GM21390 (cell line): Measurements from ENCODE around the gene TBX4.
A peak's percentile ranks its signal among the peaks of the same experiment; 100 is the strongest.

ENCODE experiments used
- ATAC-seq: cut with Tn5 transposase; IDR thresholded peaks from one replicate; pipeline ENCODE4 v1.9.1; 2021; ENCODE audit not compliant: unreplicated experiment

Gene TBX4

DNA sequence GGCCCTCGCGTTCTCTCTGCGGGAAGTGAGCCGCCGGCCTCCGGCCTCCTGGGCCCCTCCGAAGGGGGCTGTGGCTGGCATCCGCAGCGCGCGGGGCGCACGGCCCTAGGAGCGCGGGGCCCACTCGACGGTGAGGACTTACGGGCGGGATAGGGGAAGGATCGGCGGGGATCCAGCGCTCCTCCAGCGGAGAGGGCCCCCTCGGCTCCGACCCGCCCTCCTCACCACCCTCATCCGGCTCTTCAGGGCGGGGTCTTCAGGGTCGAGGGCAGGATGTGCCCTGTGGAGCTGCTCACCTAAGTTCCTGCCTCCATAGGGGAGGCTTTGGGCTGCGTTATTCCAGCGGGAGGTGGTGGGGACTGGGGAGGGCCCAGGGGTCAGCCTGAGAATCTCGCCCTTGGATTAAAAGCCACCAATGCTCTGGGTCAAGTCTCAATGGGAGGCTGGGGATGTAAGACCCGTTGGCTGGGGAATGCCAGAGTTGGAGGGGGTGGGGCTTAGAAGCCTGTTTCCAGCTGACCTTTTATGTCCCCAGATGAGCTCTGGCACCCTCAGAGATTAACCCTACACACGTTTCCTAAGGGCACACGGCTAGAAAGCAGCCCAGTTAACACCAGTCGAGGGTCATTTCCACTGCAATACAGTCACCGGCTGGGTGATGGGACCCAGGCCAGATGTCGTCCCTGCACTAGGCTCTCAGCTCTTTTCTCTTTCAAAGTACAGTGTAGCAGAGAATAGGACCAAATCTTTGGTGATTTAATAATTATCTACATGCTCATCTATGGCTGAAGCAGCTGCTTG is 39.2 kb upstream of the TBX4 start:
- ATAC-seq = no peak

DNA sequence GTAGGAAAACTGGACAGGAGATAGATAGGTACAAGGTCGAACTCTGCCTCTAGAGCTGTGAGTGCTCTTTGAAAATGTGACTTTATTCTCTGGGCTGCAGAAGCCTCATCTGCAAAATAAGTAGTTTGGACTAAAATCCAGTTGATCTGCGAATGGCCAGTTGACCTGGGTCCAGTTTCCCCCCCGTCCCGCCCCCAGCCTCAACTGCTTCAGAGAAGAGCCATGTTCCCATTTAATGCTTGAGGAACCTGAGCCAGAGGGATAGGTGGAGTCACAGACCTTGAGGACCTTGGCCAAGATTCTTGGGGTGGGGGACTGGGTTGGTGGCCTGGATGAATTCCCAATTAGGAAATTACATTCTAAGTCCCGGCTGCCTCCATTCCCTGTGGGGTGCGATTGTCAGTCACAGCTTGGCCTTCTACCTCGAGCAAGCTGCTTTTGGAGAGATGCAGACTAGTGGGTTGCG is 38.5 kb upstream of the TBX4 start:
- ATAC-seq = no peak

DNA sequence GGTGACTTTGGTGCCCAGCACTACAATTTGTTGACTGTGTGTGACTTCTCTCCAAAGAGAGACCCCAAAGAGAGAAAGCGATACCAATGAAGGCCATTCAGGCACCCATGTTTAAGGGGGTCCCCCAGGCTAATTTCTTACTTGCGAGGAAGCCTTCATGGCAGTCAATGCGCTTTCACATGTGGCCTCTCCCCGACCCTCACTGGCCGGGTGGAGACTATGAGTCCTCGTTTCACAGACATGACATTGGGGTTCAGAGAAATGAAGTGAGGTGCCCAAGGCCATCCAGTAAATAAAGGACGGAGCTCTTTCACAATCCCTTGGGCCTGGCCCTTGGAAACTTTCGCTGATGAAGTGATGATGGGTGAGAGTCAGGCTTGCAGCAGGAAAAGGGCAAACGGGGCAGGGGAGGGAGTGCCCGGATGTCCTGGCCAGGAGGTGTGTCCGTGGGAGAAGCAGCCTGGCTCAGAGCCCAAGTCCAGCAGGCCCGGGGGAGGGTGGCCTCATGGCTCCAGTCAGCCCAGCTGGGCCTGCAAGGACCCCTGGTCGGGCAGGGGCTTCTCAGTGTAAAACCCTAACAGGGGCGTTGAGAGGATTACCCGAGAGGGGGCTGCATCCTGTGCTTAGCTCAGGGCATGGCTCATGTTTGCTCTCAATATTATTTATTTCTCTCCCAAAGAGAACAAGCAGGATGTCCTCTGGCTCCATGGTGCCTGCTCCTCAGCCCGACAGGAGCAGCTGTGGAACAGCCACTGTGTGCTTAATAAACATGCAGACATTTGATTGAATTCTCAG is 37.9 kb upstream of the TBX4 start:
- ATAC-seq = no peak

DNA sequence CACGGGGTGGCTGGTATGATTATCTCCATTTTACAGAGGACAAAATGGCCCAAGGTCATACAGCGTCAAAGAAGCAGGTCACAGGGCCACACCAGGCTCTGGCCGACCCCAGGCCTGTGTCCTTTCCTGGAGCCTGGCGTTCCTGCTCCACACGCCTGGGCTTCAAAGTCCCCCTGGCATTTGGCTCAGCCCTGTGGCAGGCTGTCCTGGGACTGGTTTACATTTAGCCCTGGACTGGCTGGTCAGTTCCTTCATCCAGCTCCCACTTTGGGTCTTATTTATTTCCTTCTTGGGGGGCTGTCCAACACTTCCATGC is 37.3 kb upstream of the TBX4 start:
- ATAC-seq = no peak

DNA sequence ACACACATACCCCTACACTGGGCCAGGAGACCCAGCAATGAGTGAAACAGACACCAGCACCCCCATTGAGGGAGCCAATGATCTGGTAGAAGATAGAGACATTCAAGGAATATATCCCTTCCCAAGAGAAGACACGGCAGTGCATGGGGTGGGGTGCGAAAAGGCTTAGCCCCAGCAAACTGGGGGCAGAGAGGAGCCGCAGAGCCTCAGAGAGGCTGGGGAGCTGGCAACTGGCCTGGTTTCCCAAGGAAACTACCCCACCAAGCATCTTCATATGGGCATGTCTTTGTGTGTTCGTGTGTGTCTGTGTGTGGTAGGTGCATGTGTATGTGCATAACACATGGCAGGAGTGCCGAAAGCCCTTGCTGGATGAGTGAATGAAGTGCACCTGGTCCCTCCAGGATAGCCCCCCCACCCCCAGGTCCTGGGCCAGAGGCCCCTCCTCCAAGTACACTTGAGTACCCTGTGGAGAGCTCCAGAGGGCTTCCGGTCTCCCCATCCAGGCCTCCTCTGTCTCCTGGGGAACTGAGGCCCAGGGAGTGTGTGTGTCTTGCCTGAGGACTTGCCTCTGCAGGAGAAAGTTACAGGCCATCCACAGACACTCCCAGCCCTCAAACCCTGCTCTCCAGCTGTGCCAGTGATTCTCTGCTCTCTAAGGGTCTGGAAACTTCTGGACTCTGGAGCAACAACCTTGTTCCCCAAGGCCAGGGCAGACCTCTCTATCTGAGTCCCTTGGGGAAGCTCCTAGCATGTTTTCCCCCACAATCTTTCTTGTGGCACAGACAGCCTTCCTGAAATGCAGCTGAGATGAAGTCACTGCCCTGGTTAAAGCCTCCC is 36.6 kb upstream of the TBX4 start:
- no peak for ATAC-seq

DNA sequence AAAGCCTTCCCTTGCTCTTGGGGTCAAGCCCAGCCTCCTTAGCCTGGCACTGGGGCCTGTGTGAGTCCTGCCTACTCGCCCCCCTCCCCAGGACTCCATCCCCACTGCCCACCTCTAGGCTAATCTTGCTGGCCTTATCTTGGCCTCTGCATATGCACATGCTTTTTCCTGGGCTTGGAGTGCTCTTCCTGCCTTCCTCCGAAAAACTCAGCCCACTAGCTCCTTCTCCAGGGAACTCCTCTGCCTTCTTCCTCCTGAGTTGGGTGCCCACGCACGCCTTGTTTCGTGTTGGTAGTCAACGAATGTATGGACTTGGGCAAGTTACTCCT is 36.0 kb upstream of the TBX4 start:
- no peak for ATAC-seq

DNA sequence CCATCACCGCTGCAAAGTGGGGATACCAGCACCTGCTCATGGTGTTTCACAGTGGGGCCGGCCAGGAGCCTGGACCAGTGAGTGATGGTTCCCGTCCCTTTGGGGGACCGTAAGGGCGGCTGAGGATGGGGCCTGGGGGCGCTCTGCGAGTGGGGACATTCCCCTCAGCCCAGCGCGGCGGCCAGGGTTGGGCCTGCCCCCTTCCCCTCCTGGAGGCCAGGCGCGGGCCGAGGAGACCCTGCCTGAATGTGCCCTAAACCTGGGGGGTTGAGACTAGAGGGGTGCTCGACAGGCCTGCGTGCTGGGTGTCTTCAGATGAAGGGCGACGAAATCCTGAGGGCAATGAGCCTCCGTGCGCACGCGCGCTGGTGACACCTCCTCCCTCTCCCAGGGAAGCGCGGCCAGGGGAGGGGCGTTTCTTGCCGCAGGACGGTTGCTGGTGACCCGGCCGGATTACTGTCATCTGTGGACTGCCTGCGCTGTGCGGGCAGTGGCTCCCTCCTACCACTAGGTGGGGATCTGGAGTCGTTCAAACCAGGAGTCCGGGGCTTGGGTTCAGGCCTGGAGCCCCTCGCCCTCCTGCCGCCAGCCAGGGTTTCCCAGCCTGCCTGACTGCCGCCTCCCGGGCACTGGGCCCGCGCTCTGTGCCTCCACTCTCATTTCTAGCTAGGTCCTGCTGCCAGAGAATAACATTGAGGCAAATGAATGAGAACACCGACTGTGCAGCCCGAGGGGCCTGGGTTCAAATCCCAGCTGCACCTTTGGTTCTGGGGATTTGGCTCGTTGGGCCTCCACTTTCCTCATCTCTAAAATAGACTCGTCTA is 35.5 kb upstream of the TBX4 start:
- peak; percentile 54 for ATAC-seq

DNA sequence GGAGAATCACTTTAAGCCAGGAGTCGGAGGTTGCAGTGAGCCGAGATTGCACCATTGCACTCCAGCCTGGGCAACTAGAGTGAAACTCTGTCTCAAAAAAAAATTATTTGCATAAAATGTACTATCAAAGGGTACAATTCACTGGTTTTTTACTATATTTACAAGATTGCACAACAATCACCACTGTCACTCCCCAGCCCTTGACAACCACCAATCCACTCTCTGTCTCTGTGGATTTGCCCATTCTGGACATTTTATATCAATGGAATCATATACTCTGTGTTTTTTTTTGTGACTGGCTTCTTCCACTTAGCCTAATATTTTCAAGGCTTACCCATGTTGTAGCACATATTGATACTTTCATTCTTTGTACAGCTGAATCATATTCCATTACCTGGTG is 33.8 kb upstream of the TBX4 start:
- no peak for ATAC-seq

DNA sequence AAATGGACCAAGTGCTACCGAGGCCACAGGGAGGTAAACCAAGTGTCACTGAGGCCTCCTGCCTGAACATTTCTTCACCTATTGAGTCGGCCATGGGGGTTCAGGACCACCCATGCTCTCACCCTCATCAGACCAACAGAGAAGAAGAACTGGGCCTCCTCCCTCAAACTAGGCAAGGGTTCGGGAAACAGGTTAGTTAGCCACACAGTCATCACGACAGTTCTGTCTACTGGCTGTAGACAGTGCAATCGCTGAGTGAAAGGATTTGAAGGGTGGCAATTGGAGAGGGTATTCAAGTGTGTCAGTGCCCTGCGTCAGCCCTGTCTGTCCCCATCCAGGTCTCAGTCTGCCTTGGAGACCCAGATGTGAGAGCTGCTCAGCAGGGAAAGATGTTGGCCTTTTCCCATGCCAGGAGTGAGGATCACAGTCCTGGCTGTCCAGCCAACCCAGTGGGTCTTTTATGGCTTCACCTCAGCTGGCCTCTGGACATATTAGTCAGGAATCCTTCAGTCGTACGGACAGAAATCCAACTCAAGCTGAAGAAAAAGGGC is 32.7 kb upstream of the TBX4 start:
- ATAC-seq = no peak

DNA sequence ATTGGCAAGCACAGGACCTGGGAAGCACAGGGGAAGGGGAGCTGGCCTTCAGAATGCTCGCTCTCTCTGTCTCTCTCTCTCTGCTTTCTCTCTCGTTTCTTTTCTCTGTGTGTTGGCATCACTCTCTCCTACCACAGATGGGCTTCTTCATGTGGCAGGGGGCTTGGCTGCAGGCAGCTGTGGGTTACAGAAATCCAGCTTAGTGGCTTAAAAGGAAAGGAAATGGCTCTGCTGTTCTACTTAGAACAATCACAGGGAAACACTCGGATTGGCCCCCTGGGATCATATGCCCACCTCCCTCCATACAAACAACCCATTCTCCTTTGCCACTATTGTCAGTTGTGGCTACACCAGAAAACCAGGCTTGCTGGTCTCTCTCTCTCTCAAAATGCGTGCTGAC is 32.2 kb upstream of the TBX4 start:
- no peak for ATAC-seq

DNA sequence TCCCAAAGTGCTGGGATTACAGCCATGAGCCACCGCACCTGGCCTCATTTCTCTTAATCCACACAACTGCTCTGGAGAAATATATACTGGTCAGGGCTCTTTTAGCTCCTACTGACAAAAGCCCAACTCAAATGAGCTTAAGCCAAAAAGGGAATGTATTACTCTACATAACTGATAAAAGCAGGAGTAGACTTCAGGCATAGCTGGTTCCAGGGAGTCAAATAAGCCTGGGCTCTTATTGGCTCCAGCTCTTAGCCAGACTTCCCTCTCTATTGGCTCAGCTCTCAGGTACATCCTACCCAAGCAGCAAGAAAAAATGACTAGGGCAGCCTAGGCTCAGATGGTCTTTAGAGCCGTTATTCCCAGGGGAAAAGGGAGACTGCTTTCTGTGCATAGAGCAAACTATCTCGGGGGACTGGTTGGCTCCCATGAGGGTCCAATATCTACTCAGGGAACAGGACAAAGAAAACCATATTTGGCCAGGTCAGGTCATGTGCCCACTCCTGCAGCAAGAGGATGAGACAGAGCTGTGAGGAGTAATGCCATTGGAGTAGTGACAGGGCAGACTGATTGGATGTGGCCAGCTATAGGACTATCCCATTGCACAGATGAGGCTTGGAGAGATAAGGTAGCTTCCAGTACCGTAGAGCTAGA is 31.4 kb upstream of the TBX4 start:
- no peak for ATAC-seq

DNA sequence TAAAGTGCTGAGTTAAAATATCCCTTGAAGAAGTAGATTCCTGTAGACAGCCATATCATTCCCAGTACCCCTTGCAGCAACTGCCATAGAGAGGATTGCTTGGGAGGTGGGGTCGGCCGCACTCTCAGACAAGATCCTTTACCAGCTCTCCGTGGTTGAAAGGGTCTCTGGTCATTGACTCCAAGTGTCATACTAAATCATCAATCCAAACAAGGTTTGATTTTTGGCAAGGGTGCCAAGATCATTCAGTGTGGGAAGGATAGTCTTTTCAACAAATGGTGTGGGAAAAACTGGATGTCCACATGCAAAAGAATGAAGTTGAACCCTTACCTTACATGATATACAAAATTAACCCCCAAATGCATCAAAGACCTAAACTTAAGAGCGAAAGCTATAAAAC is 30.8 kb upstream of the TBX4 start:
- ATAC-seq = no peak

DNA sequence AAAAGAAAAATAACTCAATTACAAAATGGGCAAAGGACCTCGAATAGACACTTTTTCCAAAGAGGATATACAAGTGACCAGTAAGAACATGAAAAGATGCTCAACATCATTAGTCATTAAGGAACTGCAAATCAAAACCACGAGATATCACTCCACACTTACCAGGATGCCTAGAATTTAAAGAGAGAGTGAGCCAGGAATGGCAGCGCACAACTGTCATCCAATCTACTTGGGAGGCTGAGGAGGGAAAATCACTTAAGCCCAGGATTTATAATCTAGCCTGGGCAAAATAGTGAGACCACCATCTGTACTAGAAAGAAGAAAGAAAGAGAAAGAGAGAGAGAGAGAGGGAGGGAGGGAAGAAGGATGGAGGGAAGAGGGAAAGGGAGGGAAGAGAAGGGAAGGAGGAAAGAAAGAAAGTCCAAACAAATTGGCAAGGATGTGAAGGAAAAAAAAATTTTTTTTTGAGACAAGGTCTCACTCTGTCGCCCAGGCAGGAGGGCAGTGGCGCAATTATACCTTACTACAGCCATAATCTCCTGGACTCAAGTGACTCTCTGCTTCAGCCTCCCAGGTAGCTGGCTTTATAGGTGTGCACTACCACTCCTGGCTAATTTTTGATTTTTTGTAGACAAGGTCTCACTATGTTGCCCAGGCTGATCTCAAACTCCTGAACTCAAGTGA is 30.0 kb upstream of the TBX4 start:
- ATAC-seq = no peak

DNA sequence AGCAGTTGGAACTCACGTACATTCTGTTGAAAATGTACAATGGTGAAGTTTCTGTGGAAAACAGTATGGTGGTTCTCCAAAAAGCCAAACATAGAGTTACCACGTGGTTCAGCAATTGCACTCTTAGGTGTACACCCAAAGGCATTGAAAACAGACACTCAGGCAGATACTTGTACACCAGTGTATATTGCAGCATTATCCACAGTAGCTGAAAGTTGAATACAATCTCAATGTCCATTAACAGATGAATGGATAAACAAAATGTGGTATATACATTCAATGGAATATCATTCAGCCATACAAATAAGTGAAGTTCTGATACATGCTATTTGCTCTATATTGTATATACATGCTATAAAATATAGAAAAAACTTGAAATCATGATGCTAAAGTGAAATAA is 29.4 kb upstream of the TBX4 start:
- no peak for ATAC-seq

DNA sequence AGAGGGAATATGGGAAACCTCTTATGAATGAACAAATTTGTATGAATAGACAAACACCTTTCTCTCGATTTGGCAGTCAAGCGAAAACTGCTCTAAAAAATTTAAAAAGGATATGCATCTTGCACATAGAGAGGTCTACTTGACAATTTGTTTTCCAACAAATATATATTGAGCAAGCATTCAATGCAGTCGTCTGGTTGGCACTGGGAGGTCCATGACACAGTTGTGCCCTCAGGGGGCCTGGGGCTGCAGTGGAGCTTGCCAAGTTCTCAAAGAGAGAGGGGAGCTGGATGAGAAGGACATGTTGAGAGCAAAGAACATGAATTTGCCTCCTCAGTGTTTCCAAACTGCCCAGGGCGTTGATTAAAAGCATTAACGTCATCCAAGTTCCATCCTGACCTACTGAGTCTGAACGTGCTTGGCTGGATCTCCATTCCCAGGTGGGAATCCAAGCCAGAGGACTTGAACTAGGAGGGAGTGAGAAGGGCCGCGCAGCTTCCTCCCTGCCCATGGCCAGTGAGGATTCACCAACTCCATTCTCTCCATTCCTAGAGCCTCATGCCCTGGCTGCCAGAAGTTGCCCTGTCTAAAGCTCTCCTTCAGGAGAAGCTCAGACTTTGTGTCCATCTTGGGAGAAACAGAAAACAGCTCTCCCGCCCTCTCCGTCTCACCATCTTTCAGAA is 28.1 kb upstream of the TBX4 start:
- ATAC-seq = no peak

DNA sequence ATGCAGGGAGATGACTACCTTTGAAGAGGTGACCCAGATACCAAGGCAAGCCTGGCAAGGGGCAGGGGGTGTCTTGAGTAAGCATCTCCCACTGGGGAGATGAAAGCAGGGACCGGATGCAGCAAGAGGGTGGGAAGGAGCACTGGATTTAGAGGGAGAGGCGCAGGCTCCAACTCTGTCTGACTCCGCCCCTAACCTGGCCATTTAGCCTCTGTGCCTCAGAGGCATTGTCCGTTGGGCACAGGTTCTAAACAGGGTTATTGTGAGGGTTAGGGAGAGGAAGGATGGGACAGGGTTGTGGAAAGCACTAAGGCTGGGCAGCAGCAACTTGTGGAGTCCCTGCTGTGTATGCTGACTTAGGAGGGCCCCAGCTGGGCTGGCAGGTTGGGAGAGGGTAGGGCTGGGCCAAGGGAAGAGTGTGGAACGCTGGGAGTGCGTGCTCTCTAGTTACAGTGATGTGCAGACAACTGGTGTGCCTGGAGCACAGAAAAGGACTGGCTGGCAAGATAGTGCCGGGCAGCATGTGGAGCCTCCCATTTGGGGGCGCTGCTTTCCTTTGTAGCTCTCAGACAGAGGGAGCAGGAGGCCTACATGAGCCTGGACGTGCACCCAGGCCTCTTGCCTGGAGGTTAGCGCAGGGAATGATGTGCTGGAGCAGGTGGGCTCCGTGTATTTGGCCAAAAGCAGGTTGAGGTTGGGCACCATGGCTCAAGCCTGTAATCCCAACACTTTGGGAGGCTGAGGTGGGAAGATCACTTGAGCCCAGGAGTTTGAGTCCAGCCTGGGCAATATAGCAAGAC is 26.3 kb upstream of the TBX4 start:
- no peak for ATAC-seq

DNA sequence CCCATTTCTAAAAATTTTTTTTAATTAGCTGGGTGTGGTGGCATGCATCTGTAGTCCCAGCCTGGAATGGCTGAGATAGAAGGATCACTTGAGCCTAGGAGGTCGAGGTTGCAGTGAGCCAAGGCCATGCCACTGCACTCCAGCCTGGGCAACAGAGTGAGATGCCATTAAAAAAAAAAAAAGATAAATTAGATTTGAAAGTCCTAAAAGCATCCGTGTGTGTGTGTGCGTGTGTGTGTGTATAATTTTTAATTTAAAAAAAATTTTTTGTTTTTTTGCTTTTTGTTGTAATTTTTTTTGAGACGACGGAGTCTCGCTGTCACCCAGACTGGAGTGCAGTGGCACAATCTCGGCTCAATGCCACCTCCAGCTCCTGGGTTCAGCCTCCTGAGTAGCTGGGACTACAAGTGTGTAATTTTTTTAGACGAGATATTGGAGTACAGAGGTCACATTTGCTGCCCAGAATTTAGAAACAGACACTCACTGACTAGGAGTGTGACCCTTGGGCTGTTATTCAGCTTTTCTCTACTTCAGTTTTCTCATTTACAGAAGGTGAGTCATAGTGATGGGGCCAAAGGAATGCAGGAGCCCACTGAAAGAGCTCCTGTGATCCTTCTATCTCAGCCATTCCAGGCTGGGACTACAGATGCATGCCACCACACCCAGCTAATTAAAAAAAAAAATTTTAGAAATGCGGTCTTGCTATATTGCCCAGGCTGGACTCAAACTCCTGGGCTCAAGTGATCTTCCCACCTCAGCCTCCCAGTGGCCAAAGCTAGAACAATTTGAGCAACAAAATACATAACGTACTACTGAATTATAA is 25.5 kb upstream of the TBX4 start:
- ATAC-seq = no peak
